CD4-positive, alpha-beta T cell treated with Interleukin-1 beta for 1 hour (primary cell): ENCODE measurements around the gene DMRT1.
"Not testable (repeated sequence)": the region's sequence is repeated elsewhere in the genome, so short reads cannot be mapped to it uniquely, and the experiment has no call there.

Source experiments
- DNase-seq, 2 donors: peaks; one replicate each; pipeline ENCODE4 v3.0.0-alpha.2; 2020 to 2022

DMRT1 gene

GRCh38 chr9:860706-861105, 19.2 kb downstream of the DMRT1 start:
- no peak for DNase-seq

DNA sequence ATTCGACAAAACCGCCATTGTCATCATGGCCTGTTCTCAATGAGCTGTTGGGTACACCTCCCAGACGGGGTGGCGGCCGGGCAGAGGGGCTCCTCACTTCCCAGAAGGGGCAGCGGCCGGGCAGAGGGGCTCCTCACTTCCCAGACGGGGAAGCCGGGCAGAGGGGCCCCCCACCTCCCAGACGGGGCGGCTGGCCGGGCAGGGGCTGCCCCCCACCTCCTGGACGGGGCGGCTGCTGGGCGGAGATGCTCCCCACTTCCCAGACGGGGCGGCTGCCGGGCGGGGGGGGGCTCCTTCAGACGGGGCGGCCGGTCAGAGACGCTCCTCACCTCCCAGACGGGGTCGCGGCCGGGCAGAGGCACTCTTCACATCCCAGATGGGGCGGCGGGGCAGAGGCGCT, 20.0 kb downstream of the DMRT1 start:
- DNase-seq: not testable (repeated sequence)

- no peak for DNase-seq
Observed at GRCh38 chr9:875119-875962, 33.8 kb downstream of the DMRT1 start.

- DNase-seq: no peak
Observed at GRCh38 chr9:876425-876824, 34.9 kb downstream of the DMRT1 start.

DNA sequence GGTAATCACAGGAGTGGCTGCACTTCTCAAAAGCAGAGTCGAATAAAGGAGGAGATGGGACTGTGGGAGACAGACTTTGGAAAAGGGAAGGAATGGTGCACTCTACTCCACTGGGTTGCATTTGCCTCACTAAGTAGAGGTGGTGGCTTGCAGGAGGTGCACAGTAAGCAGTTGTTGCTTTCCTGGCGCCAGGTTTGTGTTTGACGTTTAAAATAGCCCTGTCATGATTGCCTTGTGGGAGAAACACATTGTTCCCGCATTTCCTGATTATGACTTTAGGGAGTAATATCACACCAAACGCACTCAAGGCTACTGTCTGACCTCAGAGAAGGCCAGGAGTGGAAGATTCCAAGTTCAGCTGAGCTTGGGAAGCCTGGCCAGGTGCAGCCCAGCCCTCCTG, 36.7 kb downstream of the DMRT1 start:
- DNase-seq: no peak

GRCh38 chr9:880725-881124, 39.2 kb downstream of the DMRT1 start:
- DNase-seq: no peak

- DNase-seq: no peak
Observed at GRCh38 chr9:882416-882924, 41.0 kb downstream of the DMRT1 start.

DNA sequence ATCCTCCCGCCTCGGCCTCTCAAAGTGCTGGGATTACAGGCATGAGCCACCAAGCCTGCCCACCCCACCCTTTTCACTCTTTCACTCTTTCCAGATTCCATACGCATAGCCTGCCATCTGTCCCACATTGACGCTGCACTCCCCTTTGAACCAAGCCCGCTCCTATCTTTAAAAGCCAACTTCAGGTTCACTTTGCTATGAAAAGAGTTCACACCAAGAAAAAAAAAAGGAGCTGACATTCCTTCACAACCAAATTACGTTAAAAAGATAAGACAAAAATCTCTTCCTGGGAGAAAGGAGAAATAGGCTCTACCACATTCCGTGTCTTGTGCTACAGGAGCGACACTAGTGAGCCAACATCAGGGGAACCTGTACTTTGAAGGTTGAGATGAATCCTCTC, 41.5 kb downstream of the DMRT1 start:
- DNase-seq: no peak

- no peak for DNase-seq
Observed at GRCh38 chr9:886886-887285, 45.4 kb downstream of the DMRT1 start.

DNA sequence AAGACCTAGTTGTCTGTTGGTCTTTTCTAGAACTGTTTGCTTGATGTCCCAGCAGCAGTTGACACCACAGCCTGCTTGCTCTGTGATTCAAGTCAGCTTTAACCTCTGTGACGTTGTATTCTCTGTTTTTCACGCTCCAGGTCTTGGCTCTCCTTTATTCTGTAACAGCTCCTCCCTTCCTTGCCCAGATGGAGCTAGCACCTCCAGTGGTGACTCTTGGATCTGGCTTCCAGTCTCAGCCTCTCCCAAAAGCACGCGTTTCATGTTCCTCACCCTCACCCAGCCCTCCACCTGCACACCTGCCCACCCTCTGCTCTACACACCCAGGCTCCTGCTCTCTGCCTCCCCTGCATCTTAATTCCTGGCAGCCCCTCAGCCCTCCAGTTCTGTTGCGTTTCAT, 50.6 kb downstream of the DMRT1 start:
- DNase-seq: no peak

GRCh38 chr9:893115-893514, 51.6 kb downstream of the DMRT1 start:
- DNase-seq: no peak

DNA sequence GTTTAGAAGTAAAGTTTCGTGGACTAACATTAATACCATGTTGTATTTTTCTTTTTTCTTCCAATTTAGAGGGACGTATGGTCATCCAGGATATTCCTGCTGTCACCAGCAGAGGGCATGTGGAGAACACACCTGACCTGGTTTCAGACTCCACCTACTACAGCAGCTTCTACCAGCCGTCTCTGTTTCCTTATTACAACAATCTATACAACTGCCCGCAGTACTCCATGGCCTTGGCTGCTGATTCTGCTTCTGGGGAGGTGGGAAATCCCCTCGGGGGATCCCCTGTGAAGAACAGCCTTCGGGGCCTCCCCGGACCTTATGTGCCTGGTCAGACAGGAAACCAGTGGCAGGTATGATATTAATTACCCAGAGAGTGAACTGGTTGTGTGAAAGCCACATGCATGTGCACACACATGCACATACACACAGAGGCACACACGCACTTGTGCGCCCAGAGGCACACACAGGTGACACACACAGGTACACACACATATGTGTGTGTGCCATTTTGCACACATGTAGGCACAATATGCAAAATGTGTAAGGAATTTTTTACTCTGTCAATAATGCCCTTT, 52.4 kb downstream of the DMRT1 start:
- peak; percentile 49 to 60 for DNase-seq

- peak in 1 of 2 donors; percentile 12 for DNase-seq
Observed at GRCh38 chr9:899440-900184, 58.1 kb downstream of the DMRT1 start.

GRCh38 chr9:903886-904285, 62.4 kb downstream of the DMRT1 start:
- no peak for DNase-seq

DNA sequence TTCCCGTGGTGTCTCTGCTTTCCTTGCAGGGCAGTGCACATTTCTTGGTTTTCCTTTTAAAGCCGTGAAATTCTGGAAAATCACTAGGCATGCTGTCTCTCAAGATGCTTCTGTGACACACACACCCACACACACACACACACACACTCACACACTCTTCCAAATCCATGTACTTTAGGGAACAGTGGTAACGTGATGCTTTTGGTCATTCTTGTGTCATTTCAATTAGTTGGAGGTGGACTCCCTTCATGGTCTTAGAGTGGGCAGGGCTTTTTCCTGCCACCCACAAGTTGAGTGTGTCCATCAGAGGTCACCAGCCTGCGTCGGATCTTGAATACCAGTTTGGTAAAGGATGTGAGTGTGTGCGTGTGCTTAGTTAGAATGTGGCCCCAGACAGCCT, 64.4 kb downstream of the DMRT1 start:
- no peak for DNase-seq

- no peak for DNase-seq
Observed at GRCh38 chr9:908536-909205, 67.2 kb downstream of the DMRT1 start.

DNA sequence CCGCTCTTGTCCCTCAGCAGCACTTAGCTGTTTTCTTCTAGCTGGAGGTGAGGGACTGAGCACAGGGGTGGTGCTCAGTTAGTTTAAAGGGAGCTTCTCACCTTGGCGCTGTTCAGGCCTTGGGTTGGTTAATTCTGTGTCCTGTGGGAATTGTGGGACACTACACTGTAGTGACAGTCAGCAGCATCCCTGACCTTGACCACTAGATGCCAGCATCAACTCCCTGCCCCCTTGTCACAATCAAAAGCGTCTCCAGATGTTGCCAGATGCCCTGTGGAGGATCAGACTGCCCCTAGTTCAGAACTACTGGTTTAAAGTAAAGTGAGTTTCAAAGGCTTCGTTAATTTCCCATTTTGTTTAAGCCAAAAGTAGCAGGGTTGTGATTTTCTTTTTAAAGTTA, 69.5 kb downstream of the DMRT1 start:
- DNase-seq: no peak

- DNase-seq: no peak
Observed at GRCh38 chr9:912776-913175, 71.3 kb downstream of the DMRT1 start.

DNA sequence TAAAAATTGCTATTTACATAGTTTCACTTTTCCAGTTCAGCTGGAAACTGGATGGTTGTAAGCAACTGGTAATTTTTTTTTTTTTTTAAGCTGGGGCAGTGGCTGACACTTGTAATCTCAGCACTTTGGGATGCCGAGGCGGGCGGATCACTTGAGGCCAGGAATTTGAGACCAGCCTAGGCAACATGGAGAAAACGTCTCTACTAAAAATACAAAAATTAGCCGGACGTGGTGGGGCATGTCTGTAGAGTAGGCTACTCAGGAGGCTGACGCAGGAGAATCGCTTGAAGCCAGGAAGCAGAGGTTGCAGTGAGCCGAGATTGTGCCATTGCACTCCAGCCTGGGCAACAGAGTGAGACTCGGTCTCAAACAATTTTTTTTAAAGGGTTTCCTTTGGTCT, 72.0 kb downstream of the DMRT1 start:
- not testable (repeated sequence) for DNase-seq

- DNase-seq: no peak
Observed at GRCh38 chr9:917730-918129, 76.2 kb downstream of the DMRT1 start.

GRCh38 chr9:920927-921326, 79.4 kb downstream of the DMRT1 start:
- no peak for DNase-seq

DNA sequence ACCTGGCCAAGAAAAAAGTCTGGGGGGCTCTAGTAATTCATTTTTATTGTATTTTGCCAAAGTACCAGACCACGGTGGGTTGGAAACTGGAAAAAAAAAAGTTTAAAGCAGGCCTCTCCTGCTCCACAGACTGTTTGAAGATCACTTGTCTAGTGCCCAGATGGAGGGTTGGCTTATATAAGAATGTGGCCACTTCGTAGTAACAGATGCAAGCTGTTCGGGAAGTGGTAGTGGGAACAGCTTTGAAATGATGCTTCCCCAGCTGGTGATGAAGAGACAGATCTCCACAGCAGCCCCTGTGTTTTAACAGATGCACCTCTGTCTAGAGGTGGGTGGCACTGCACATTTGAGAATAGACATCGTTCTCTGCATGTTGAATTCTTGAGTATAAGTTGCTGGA, 80.7 kb downstream of the DMRT1 start:
- DNase-seq: no peak

DNA sequence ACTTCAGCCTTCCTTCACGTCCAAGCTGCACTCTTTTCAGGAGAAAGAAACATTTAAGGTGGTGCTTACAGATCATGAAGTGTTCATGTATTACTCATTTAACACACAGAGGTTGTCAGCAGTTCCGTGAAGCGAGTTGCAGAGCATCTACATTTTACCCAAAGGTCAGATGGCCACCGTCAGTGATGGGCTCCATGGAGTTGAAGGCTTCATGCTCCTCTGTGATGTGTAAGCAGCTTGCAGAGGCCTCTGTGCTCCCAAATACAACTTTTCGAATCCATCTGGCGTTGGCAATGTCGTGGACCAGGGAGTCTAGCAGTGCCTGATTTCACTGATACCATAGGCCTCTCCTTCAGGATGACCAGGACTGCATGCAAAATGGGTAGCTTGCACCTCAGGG, 81.2 kb downstream of the DMRT1 start:
- no peak for DNase-seq
